ENCODE measurements around the gene SEMA6A. TPM values are rescaled to one million over a fixed set of nuclear protein-coding genes. Genes with fewer than 3 reads are reported as not detected.
A peak's percentile ranks its signal among the peaks of the same experiment; 100 is the strongest.

The SEMA6A gene
- total and polyA plus RNA-seq, 2 of the 13 experiments (the other 11 are each of a cell fraction or from before 2014, with no cell fraction given): 5.1 to 6.5 TPM

DNA sequence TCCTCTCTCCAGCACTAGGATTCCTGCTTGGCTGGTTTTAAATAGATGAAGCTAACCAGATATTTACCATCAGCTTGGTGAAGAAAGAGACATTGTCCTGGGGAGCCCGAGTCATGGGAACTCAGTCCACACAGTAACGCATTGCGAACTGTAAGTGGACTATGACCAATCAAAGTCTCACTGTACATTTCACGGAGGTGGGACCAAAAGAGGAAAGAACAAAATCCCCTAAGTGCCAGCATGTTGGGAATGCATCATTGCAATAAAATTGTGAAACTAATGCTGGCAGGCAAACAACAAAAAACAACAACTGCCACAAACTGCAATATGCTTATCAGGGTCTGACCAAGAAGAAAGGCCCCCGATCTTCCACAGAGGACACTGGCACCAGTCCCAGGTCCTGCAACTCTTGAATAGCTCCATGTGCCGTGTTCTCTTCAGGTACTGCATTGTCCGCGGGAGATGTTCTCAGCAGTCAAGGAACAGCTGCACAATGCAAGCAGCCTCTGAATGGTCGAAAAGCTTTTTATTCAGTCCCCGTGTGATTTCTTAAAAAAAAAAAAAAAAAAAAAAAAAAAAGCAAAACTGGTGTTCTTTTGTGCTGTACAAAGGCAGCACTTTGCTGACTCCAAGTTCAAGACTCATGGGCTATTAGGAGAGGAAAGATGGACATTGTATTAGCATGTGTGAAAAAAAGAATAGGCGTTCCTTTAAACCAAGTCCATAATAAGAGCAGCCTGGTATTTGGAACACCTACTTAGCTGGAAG is 38.1 kb downstream of the SEMA6A start (continued):
- TF ChIP-seq ZNF468 (CRISPR knock-in tag; IDR thresholded peaks at IDR 0.05): no peak
- TF ChIP-seq ZMYM4 (CRISPR knock-in tag; IDR thresholded peaks at IDR 0.05): peak; percentile 73; the same call in 1 of the 2 replicates
- TF ChIP-seq EHMT2 (IDR thresholded peaks at IDR 0.05; ENCODE audit: borderline replicate concordance, low read depth, low read length): no peak; the same call in 1 of the 2 replicates
- peak; percentile 48; the same call in 1 of the 2 replicates for TF ChIP-seq ZBTB25 (CRISPR knock-in tag; IDR thresholded peaks at IDR 0.05)
- TF ChIP-seq KLF16 (CRISPR knock-in tag; IDR thresholded peaks at IDR 0.05): 0 out of 4 replicates have a peak, but pooled peaks of 1 of the 2 experiments have one; percentile 48
- peak; percentile 35; the same call in 1 of the 2 replicates for TF ChIP-seq KLF6 (CRISPR knock-in tag; IDR thresholded peaks at IDR 0.05)
- peak; percentile 48 for TF ChIP-seq XRCC5 (optimal IDR thresholded peaks at IDR 0.05; ENCODE audit: low read length)
- TF ChIP-seq HNF4G (IDR thresholded peaks at IDR 0.05; ENCODE audit: borderline replicate concordance, low read depth, low read length): peak; percentile 80
- TF ChIP-seq HNF4G (CRISPR knock-in tag; IDR thresholded peaks at IDR 0.05; ENCODE audit: borderline replicate concordance, low read depth): peak; percentile 76; the same call in 1 of the 2 replicates
- TF ChIP-seq CEBPG (CRISPR knock-in tag; IDR thresholded peaks at IDR 0.05): peak; percentile 77
- TF ChIP-seq GATAD1 (CRISPR knock-in tag; IDR thresholded peaks at IDR 0.05): peak; percentile 40; the same call in 1 of the 2 replicates
- peak; percentile 37; the same call in 1 of the 2 replicates for TF ChIP-seq KDM2A (CRISPR knock-in tag; IDR thresholded peaks at IDR 0.05; ENCODE audit: borderline replicate concordance, low read depth)
- peak; percentile 64; the same call in 1 of the 2 replicates for TF ChIP-seq MED1 (CRISPR knock-in tag; IDR thresholded peaks at IDR 0.05)
- TF ChIP-seq SP5 (CRISPR knock-in tag; IDR thresholded peaks at IDR 0.05; ENCODE audit: borderline replicate concordance, low read depth): peak; percentile 77
- TF ChIP-seq IRF2 (CRISPR knock-in tag; IDR thresholded peaks at IDR 0.05): peak; percentile 76
- TF ChIP-seq ARID5B (CRISPR knock-in tag; IDR thresholded peaks at IDR 0.05): peak; percentile 78
- TF ChIP-seq, protein P1, sequence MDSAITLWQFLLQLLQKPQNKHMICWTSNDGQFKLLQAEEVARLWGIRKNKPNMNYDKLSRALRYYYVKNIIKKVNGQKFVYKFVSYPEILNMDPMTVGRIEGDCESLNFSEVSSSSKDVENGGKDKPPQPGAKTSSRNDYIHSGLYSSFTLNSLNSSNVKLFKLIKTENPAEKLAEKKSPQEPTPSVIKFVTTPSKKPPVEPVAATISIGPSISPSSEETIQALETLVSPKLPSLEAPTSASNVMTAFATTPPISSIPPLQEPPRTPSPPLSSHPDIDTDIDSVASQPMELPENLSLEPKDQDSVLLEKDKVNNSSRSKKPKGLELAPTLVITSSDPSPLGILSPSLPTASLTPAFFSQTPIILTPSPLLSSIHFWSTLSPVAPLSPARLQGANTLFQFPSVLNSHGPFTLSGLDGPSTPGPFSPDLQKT (CRISPR knock-in tag; IDR thresholded peaks at IDR 0.05; ENCODE audit: borderline replicate concordance): no peak
- peak; percentile 43; the same call in 1 of the 2 replicates for TF ChIP-seq ETV5 (CRISPR knock-in tag; IDR thresholded peaks at IDR 0.05; ENCODE audit: borderline replicate concordance)
- 0 out of 2 replicates have a peak, but pooled peaks have one; percentile 11 for TF ChIP-seq TCF7 (IDR thresholded peaks at IDR 0.05; ENCODE audit: low read depth)
- TF ChIP-seq SALL1 (CRISPR knock-in tag; IDR thresholded peaks at IDR 0.05): peak; percentile 61; the same call in 1 of the 2 replicates
- TF ChIP-seq, protein P2, sequence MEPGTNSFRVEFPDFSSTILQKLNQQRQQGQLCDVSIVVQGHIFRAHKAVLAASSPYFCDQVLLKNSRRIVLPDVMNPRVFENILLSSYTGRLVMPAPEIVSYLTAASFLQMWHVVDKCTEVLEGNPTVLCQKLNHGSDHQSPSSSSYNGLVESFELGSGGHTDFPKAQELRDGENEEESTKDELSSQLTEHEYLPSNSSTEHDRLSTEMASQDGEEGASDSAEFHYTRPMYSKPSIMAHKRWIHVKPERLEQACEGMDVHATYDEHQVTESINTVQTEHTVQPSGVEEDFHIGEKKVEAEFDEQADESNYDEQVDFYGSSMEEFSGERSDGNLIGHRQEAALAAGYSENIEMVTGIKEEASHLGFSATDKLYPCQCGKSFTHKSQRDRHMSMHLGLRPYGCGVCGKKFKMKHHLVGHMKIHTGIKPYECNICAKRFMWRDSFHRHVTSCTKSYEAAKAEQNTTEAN (CRISPR knock-in tag; conservative IDR thresholded peaks at IDR 0.05): 0 out of 2 replicates have a peak, but pooled peaks have one; percentile 37
- TF ChIP-seq SOX5 (CRISPR knock-in tag; IDR thresholded peaks at IDR 0.05; ENCODE audit: borderline replicate concordance): peak; percentile 75; the same call in 1 of the 2 replicates

Data from HepG2 (cell line).